Measurements from ENCODE around the gene CACFD1.

CACFD1 gene

GRCh38 chr9:133505901-133506652, 46.3 kb downstream of the CACFD1 start:
- no peak for DNase-seq

- no peak for DNase-seq
These were observed 46.9 kb downstream of the CACFD1 start for GRCh38 chr9:133506653-133507038.

GRCh38 chr9:133507246-133507965, 47.6 kb downstream of the CACFD1 start:
- DNase-seq = no peak

- no peak for DNase-seq
These were observed 48.3 kb downstream of the CACFD1 start for GRCh38 chr9:133508046-133508445.

- no peak for DNase-seq
These were observed 49.7 kb downstream of the CACFD1 start for GRCh38 chr9:133509179-133510083.

GRCh38 chr9:133510926-133511505, 51.2 kb downstream of the CACFD1 start:
- DNase-seq = no peak

- no peak for DNase-seq
These were observed 51.8 kb downstream of the CACFD1 start for GRCh38 chr9:133511607-133512006.

GRCh38 chr9:133512253-133513213, 52.8 kb downstream of the CACFD1 start:
- DNase-seq = no peak

GRCh38 chr9:133513214-133514100, 53.7 kb downstream of the CACFD1 start:
- DNase-seq = no peak

- DNase-seq = peak; percentile 20
These were observed 54.9 kb downstream of the CACFD1 start for GRCh38 chr9:133514460-133515239.

- DNase-seq = no peak
These were observed 55.4 kb downstream of the CACFD1 start for GRCh38 chr9:133515240-133515610.

- no peak for DNase-seq
These were observed 56.0 kb downstream of the CACFD1 start for GRCh38 chr9:133515615-133516255.

GRCh38 chr9:133516256-133516960, 56.6 kb downstream of the CACFD1 start:
- DNase-seq = no peak

GRCh38 chr9:133516961-133517350, 57.2 kb downstream of the CACFD1 start:
- DNase-seq = no peak

- no peak for DNase-seq
These were observed 57.9 kb downstream of the CACFD1 start for GRCh38 chr9:133517711-133518110.

- DNase-seq = no peak
These were observed 58.4 kb downstream of the CACFD1 start for GRCh38 chr9:133518200-133518599.

- DNase-seq = no peak
These were observed 59.1 kb downstream of the CACFD1 start for GRCh38 chr9:133518706-133519449.

GRCh38 chr9:133519693-133520092, 59.9 kb downstream of the CACFD1 start:
- DNase-seq = no peak
